ENCODE results near the gene INPP5A. TPM values are rescaled to one million over a fixed set of nuclear protein-coding genes. Genes with fewer than 3 reads are reported as not detected.

Gene INPP5A
- total and polyA plus RNA-seq, 7 donors: 15.1 to 48.8 (median 40.9) TPM

- 87 to 89% (median 88%) methylated on average over 34 to 35 of the region's 35 CpGs for WGBS, 3 donors
- TF ChIP-seq, protein P1, sequence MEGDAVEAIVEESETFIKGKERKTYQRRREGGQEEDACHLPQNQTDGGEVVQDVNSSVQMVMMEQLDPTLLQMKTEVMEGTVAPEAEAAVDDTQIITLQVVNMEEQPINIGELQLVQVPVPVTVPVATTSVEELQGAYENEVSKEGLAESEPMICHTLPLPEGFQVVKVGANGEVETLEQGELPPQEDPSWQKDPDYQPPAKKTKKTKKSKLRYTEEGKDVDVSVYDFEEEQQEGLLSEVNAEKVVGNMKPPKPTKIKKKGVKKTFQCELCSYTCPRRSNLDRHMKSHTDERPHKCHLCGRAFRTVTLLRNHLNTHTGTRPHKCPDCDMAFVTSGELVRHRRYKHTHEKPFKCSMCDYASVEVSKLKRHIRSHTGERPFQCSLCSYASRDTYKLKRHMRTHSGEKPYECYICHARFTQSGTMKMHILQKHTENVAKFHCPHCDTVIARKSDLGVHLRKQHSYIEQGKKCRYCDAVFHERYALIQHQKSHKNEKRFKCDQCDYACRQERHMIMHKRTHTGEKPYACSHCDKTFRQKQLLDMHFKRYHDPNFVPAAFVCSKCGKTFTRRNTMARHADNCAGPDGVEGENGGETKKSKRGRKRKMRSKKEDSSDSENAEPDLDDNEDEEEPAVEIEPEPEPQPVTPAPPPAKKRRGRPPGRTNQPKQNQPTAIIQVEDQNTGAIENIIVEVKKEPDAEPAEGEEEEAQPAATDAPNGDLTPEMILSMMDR (IDR thresholded peaks at IDR 0.05): no peak
- no peaks in the 10 kb centered on the region for H3K36me3 ChIP-seq (ENCODE audit: insufficient read depth in 1 of 2, low read depth in 1 of 2)
- DNase-seq: peak; percentile 9 to 45
- no peak for ATAC-seq
- H3K27ac ChIP-seq: no peak overlapping the region
- no peaks in the 10 kb centered on the region for H3K9me3 ChIP-seq
- no peaks in the 10 kb centered on the region for H3K27me3 ChIP-seq (ENCODE audit: insufficient read depth in 3 of 3, low read length in 2 of 3)
- peaks cover 63% of the 10 kb centered on the region for H3K4me1 ChIP-seq
- no peak overlapping the region for H3K4me3 ChIP-seq
- intact Hi-C loops (cut with DNase I): loop anchor here in 1 of 2 donors (5.0 kb wide), 1 partner anchor 32 kb away; no protein-coding TSS in a partner anchor
These were observed 7.4 kb downstream of the INPP5A start for GRCh38 chr10:132544744-132545658.

- peaks cover 63% of the 10 kb centered on the region for H3K4me1 ChIP-seq
- no peak overlapping the region for H3K27ac ChIP-seq
- WGBS, 3 donors: 91 to 97% (median 93%) methylated on average over 33 to 34 of the region's 34 CpGs
- TF ChIP-seq, protein P1 (IDR thresholded peaks at IDR 0.05): no peak
- H3K9me3 ChIP-seq: no peaks in the 10 kb centered on the region
- intact Hi-C loops (cut with DNase I): no loop called here
- H3K27me3 ChIP-seq (ENCODE audit: insufficient read depth in 3 of 3, low read length in 2 of 3): no peaks in the 10 kb centered on the region
- no peak for ATAC-seq
- peak in 1 of 2 donors; percentile 39 for DNase-seq
- H3K4me3 ChIP-seq: no peak overlapping the region
- H3K36me3 ChIP-seq (ENCODE audit: insufficient read depth in 1 of 2, low read depth in 1 of 2): no peaks in the 10 kb centered on the region
These were observed 8.2 kb downstream of the INPP5A start for GRCh38 chr10:132545659-132546367.

- no peak overlapping the region for H3K27ac ChIP-seq
- H3K4me3 ChIP-seq: no peak overlapping the region
- no peaks in the 10 kb centered on the region for H3K9me3 ChIP-seq
- peaks cover 64% of the 10 kb centered on the region for H3K4me1 ChIP-seq
- intact Hi-C loops (cut with DNase I): no loop called here
- H3K36me3 ChIP-seq (ENCODE audit: insufficient read depth in 1 of 2, low read depth in 1 of 2): no peaks in the 10 kb centered on the region
- DNase-seq (peak; percentile 18 to 45), ATAC-seq (no peak)
- TF ChIP-seq, protein P1 (IDR thresholded peaks at IDR 0.05): no peak
- no peaks in the 10 kb centered on the region for H3K27me3 ChIP-seq (ENCODE audit: insufficient read depth in 3 of 3, low read length in 2 of 3)
- 74 to 79% (median 76%) methylated on average over 26 of the region's 26 CpGs for WGBS, 3 donors
These were observed 9.2 kb downstream of the INPP5A start for GRCh38 chr10:132546567-132547420.

- intact Hi-C loops (cut with DNase I): no loop called here
- TF ChIP-seq, protein P1 (IDR thresholded peaks at IDR 0.05): no peak
- ATAC-seq (no peak), DNase-seq (peak; percentile 12 to 51)
- peaks cover 58% of the 10 kb centered on the region for H3K4me1 ChIP-seq
- H3K27me3 ChIP-seq (ENCODE audit: insufficient read depth in 3 of 3, low read length in 2 of 3): no peaks in the 10 kb centered on the region
- no peak overlapping the region for H3K27ac ChIP-seq
- H3K36me3 ChIP-seq (ENCODE audit: insufficient read depth in 1 of 2, low read depth in 1 of 2): no peaks in the 10 kb centered on the region
- WGBS, 3 donors: 91 to 92% (median 92%) methylated on average over 22 of the region's 22 CpGs
- H3K4me3 ChIP-seq: no peak overlapping the region
- H3K9me3 ChIP-seq: no peaks in the 10 kb centered on the region
These were observed 9.9 kb downstream of the INPP5A start for GRCh38 chr10:132547421-132547861.
